Tongue (tissue), 2 donors: Measurements from ENCODE around the gene CCDC169. TPM values are rescaled to one million over a fixed set of nuclear protein-coding genes. Genes with fewer than 3 reads are reported as not detected.
"Not testable (repeated sequence)": the region's sequence is repeated elsewhere in the genome, so short reads cannot be mapped to it uniquely, and the experiment has no call there.

Experiments used
- DNase-seq: peaks from one replicate; pipeline ENCODE4 v3.0.0-alpha.2; 2015
- total RNA-seq: library from RNA; depleted of rRNA; stranded (reverse); fragments of >200 nt; gene quantifications from one replicate; pipeline ENCODE4 v1.2.3, GENCODE V29; 2014

The CCDC169 gene
- total RNA-seq, result 5.5 TPM

DNA sequence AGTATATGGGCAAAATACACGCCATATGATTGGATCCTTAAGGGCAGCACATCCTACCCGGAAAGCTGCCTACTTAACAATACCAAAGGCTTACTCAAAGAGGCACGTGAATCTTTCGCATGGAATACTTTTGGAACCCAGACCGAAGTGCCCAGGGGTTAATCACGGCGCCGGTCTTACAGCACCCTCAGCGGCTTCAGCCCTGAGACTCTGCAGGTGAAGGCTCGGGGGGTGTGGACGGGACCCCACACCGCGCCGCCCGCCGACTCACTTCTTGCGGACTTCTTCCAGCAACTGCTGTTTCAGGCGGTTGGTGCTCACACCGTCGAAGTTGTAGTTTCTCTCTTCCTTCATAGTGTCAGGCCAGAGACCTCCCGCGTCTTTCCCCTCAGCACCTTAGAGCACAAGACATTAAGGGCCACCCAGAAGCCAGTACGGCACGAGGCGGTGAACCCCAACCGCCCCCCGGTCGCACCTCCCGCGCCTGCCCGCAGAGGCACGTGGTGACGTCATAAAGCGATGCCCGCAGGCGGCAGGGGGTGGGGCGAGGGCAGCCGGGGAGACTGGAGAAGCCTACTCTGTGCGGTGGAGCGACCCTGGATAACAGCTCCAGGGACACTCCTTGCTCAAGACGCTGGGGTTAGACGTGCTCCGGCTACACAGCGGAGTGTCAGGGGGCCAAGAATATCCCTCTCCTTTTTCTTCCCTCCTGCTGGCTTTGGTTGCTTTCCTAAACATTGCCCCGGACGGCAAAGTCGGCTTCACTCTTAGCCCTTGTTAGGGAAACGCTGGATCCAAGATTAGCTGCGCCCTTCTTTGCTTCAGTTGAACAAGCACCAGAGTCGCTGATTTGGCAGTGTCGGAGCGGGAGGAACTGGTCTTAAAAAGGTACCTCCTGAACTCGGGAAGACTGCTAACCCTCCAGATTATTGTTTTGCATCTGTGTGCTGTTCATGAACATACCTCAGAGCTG is at the start of gene CCDC169:
TSS of gene CCDC169 (minus strand) at position 449 of the 973 bp plus-strand sequence. CDS start at position 354, 95 bp downstream.
- peak; percentile 87 for DNase-seq

DNA sequence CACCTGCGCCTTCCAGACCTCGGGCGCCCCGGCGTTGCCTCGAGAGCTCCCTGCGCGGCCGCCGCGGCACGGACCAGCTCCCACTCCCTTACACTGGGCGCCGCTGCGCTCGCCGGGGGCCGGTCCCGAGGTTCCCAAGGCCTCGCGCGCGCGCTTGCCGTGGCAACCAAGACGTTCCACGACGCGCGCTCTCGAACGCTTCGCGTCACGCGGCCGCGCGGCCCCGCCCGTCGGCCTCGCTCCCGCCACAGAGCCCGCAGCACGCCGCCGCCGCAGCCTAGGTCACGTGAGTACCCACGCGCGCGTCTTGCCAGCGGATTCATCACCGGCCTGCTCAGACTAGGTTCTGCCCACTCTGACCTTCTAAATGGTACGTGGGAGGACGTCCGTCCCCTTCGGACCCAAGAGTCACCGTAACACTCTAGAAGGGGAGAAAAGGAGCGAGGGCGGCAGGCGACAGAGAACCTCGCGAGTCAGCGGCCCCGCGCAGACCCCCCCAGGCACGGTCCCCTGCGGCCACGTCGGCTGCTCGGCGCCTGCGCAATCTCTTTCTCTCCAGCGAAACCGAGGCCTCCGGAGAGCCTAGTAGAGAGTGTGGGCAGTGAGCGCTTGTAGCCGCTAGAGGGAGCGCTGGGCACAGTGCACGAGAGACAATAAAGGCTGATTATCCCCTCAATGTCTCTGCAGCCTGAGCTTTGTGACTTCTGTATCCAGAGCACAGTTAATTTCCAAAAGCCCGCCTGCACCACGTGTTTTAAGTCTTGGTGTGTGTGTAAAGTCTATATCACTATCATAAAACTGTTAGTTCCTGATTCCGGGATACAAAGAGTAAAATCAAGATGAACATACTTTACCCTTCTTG is 48.8 kb upstream of the CCDC169 start, which contains the start of gene SPART:
TSS of gene SPART (minus strand) at position 173 of the 862 bp plus-strand sequence. CDS start 10,564 bp downstream, outside the sequence.
- DNase-seq, result peak; percentile 97

DNA sequence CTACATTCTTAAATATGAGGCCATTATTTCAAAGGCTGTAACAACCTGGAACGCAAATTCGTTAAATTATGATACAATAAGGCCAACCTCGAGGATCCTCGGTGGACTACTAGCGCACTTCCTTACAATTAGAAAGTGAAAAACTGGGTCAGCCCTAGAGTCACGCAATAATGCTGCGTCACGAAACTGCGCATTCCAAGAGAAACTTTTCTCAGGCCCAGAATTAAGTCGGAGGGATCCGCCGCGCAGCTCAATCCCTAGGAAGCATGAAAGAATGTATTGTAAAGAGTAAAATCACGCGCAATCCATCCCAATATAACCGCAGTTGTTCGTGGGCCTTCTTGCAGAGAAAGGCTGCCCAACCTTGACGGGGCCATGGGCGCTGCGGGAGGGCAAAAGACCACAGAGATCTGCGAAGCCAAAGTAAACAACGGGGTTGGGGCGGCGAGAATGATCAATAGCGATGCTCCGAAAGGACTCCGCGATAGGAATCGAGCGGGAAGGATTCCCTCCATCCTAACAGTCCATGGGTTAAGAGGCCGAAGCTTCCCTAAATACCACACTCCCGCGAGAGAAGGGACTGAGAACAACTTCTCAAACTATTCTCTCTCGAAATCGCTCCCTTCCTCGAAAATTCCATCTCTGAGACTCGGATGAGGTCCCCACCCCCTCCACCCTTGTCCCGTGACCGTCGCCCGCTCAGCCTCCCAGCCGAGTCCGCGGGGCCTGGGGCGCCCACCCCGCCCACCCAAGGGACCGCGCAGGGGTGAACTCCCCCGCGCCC is 48.0 kb upstream of the CCDC169 start:
- peak; percentile 88 for DNase-seq

DNA sequence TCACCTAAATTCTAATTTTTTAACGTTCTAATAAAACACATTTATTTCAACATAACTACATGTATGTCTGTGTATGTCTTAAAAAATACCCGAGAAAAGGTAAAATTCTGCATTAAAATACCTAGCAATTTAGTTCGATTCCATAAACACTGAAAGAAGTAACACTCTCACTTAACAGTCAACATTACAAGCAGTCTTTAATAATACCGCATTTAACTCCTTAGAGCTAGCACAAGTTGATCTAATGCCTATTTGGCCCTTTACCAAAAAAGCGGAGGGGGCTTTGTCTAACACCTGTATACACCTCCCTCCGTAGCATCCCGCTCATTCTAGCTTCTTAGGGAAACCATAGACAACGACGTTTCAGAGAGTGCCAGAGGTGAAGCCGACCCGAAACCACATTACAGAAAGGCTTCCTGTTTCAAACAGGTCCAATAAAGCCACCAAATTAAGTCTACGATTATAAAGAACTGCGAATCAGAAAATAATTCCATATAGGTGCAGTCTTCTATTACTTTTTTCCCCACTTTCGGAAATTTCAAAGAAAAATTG is 47.3 kb upstream of the CCDC169 start:
- DNase-seq, result no peak

DNA sequence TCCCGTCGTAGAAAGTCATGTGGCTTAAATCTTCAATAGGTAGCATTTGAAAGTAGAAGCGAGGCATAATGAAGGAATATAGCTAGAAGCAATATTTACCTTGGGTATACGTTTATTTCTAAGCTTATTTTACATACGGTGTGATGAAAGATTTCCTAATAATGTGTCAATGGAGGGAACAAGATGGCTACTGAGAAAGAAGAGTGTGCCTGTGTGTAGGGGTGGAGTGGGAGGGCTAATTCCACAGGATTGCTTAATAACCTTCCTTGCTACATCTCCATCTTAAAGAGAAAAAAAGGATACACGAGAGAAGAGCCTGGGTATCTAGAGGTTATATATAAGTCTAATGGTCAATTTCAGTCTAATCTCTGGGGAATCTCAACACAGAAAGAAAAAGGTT is 46.6 kb upstream of the CCDC169 start:
- DNase-seq, result no peak

DNA sequence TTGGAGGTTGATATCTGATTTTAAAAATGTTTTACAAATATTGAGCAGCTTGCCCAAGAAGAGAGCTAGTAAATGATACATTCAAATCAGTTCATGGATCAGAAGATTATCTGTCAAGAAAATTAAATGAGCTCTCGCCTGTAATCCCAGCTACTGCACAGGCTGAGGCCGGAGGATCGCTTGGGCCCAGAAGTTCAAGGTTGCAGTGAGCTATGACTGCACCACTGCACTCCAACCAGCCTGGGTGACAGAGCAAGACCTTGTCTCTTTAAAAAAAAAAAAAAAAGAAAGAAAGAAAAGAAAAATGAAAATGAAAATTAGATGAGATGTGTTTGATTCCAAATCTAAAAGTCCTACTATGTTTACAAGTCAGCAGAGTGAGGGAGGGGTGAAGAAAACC is 46.2 kb upstream of the CCDC169 start:
- no peak for DNase-seq

DNA sequence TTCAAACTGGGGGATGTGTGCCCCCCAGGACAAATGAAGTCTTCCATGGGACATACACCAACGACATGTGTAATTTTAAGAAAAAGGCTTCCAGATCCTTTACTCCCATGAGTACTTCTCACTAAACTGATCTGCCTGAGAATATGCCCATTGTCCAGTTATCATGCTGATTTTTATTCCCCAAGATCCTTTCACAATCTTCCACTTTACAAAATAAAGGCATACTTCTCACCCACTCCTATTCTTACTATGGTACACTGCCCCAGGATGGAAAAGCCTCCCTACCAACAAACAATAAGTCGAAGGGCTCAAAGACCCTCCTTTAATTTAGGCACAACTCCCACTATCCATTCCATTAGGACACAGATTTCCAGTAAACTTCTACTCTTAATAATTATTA is 45.1 kb upstream of the CCDC169 start:
- DNase-seq, result no peak

DNA sequence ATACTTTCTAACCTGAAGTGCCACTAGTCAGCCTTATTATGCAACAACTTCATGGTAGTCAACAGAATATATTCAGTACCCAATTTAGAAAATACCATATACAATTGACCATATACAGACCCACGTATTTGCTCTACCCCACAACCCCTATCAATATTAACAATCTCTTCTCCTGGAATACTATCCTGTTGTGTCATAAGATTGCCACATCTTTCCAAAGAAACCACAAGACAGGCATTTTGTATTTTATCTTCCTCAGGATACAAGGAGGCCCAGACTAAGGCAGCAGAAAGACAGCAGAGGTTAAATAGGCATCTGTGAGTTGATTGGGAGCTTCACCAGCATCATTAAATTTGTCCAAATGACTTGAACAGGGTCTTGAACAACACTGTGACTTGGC is 44.1 kb upstream of the CCDC169 start:
- DNase-seq, result no peak

DNA sequence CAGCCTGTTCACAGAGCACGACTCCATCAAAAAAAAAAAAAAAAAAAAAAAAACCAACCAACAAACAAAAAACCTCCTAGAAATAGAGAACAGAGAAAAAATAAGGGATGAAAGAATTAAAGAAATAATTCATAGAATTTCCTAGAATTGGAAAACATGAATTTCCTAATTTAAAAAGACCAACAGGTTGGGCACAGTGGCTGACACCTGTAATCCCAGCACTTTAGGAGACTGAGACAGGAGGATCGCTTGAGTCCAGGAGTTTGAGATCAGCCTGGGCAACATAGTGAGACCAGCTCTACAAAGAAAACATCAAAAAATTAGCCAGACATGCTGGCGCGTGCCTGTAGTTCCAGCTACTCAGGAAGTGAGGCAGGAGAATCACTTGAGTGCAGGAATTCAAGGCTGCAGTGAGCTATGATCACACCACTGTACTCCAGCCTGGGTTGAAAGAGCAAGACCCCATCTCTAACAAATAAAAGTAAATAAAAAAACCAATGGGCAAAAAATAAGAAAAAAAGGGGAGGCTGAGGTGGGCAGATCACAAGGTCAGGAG is 42.1 kb upstream of the CCDC169 start:
- DNase-seq, result no peak

DNA sequence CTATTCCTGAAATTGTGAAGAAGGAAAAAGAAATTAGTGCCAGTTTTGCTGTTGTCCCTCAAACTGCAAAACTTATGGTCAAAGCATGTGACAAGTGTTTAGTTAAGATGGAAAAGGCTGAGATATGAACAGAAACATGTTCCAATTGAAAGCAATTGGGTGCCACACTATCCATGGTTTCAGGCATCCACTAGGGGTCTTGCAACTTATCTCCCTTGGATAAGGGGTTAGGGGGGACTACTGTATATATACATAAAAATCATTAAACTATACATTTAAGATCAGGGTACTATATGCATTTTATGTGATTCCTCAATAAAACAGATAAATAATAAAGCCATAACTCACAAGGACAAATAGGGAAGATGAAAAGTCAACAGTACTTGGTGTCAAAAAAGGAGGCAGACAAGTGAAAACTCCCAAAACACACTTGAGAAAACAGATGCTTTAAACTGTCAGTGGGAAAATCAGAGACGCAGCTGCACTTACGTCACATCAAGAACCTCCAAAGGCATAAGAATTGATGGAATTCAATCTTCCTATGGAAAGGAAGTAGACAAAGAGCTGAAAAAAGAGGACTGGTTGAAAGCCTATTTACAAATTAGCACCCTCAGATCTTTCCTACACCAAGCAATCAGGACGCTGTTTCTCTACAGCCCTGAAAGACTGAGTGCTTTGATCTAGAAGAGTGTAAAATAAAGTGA is 40.5 kb upstream of the CCDC169 start:
- DNase-seq, result no peak

DNA sequence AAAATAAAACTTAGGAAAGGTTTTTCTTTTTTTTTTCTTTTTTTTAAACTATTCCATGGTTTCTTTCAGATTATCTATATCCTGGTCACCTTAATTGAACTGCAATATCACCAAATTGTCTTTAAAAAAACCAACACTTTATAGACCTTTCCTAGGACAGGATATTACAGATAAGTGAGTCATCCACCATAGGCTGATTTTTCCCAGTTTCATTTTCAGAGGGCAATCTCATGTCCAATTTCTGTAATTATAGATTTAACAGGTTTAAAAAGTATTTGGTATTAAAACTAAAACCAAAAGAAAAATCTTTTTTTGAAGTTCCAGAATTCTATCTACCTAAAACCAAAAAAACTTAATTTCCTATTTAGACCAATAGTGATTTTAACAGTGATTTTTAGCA is 35.4 kb upstream of the CCDC169 start:
- no peak for DNase-seq

DNA sequence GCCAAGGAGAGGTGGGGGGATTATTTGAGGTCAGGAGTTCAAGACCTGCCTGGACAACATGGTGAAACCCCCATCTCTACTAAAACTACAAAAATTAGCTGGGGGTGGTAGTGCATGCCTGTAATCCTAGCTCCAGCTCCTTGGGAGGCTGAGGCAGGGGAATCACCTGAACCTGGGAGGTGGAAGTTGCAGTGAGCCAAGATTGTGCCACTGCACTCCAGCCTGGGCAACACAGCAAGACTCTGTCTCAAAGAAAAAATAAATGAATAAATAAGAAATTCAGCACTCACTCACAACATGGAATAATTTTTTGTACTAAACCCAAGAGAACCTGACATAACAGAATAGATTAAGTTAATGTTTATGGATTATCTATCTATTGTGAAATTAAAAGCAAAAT is 34.6 kb upstream of the CCDC169 start:
- not testable (repeated sequence) for DNase-seq

DNA sequence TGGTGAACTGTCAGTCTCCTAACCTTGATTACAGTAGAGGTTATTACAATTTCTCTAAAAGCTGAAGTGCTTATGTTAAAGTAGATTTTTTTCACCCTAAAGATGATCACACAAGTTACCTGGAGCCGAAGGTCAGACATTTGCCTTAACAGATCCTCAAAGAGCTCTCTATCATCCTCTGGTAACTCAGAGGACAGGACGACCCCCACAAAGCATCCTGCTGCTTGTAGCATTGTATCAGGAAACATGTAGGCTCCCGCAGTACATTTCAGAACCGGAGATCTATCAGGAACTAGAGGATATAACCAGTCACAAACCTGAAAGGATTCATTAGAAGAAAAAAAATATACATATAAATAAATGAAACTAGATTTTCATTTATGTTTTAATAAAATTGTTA is 33.7 kb upstream of the CCDC169 start:
- no peak for DNase-seq

DNA sequence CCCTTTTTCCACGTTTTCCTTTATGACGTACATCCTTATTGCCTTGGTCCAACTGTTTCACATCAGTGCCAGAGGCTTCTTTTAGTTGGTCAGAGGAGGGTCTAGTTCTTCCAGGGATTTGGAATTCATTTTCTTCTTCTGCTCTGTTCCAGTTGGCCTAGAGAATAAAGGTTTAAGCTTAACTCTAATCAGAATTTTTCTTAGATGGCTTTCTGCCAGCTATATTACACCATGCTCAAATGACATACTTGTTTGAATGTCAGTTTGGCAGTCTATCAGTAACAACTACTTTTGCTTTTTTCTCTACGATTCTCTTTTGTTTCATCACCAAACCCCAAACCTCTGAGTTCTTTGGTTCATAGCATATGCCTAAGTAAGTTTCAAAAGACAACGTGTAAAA is 31.7 kb upstream of the CCDC169 start:
- DNase-seq, result peak; percentile 27

DNA sequence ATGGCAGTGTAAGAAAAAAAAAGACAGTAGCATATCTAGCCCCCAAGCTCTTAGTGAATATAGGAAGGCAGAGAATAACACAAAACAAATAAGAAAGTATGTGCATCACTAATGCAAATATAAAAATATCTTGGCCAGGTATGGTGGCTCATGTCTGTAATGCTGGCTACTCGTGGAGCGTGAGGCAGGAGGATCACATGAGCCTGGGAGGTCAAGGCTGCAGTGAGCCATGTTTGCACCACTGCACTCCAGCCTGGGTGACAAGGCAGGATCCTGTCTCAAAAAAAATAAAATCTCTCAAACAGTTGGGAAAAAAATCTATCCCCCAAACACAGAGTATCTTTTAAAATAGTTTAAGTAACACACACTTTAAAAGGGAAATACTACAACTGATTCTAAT is 31.2 kb upstream of the CCDC169 start:
- DNase-seq, result no peak

DNA sequence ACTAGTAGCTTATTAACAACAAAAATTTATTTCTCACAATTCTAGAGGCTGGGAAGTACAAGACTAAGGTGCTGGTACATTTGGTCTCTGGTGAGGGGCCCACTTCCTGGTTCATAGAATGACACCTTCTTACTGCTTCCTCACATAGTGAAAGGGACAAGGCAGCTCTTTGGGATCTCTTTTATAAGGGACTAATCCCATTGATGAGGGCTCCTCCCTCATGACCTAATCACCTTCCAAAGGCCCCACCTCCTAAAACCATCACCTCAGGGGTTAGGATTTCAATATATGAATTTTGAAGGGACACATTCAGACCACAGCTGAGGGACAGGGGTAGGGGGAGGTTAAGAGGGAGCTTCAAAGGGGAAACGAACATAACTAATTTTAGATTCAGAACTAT is 28.3 kb upstream of the CCDC169 start:
- no peak for DNase-seq

DNA sequence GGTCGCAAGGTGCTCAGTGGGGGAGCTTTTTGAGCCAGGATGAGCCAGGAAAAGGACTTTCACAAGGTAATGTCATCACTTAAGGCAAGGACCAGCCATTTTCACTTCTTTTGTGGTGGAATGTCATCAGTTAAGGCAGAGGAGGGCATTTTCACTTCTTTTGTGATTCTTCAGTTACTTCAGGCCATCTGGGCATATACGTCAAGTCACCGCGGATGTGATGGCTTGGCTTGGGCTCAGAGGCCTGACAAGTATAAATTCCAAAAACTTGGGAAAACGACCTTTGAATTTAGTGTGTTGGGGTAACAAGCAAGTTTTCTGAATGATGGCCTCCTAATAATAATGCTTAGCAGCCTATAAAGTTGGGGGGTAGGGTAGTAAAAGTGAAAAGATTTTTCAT is 27.3 kb upstream of the CCDC169 start:
- not testable (repeated sequence) for DNase-seq

DNA sequence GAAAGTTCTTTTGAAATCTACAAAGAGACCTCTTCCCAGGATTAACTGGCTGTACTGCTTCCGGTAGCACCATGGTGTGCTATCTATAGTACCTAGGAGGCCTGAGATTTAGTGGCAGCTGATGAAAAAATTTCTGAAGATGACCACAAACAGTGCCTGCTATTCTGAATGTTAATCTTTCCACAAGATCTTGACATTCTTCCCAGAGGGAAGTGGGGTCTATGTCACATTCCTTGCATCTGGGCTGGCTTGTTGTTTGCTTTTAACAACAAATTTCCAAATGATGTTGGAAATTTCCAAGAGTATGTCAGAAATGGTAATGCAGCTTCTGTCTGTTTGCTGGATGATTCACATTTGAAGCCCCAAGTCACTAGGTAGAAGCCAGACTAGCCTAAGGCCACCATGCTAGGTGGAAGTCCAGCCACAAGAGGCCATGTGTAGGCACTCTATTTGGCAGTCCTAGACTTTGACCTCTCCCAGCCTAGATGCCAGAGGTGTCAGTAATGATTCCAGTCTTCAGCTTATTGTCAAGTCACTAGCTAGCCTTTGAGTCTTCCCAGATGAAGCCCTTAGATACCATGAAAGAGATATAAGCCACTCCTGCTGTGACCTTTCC is 26.4 kb upstream of the CCDC169 start:
- DNase-seq, result no peak

DNA sequence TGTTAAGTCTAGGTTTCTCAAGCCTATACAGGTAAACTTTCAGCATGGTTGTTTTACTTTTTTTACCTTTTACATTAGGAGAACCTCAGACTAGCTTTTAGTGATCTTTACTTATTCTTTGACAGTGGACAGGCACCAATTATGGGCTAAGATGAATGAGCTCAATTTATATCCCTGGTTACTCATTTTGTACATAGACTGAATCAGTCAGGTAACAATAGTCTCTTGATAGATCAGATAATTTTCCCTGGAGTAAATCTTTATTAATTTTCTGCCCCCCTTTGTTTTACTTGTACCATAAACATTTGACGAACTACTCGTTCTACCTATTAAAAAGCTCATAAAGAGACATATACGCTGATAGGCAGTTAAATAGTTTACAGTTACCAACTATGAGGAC is 25.8 kb upstream of the CCDC169 start:
- DNase-seq, result no peak

DNA sequence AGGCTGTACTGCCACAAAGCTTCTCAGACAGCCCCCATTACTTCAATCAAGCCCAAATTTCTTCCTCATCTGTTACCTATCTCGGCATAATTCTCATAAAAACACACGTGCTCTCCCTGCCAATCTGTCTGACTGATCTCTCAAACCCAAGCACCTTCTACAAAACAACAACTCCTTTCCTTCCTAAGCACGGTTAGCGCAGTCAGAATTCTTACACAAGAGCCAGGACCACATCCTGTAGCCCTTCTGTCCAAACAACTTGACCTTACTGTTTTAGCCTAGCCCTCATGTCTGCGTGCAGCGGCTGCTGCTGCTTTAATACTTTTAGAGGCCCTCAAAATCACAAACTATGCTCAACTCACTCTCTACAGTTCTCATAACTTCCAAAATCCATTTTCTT is 22.2 kb upstream of the CCDC169 start:
- not testable (repeated sequence) for DNase-seq
